Stomach (tissue), 4 donors: ENCODE measurements around the gene YWHAG.

Experiments used
- POLR2A ChIP-seq, 4 donors: fragments of 450-650 bp; IDR thresholded peaks; one replicate each; pipeline ENCODE4 v1.6.1; 2016; ENCODE audit warnings: antibody characterized with exemption in 4 of 4, control low read depth in 2 of 4, mild to moderate bottlenecking in 1 of 4, moderate library complexity in 1 of 4
- TF ChIP-seq, protein P1 (sequence below), 7 experiments: fragments of 450-650 bp in 4 of 7; fragments of 200-600 bp in 3 of 7; sonication (generic) in 3 of 7; IDR thresholded peaks; one replicate each; pipeline ENCODE4 v1.5.1; 2016 to 2019; ENCODE audit warnings: antibody characterized with exemption in 7 of 7, control low read depth in 2 of 7, mild to moderate bottlenecking in 1 of 7

- TF ChIP-seq, protein P1, sequence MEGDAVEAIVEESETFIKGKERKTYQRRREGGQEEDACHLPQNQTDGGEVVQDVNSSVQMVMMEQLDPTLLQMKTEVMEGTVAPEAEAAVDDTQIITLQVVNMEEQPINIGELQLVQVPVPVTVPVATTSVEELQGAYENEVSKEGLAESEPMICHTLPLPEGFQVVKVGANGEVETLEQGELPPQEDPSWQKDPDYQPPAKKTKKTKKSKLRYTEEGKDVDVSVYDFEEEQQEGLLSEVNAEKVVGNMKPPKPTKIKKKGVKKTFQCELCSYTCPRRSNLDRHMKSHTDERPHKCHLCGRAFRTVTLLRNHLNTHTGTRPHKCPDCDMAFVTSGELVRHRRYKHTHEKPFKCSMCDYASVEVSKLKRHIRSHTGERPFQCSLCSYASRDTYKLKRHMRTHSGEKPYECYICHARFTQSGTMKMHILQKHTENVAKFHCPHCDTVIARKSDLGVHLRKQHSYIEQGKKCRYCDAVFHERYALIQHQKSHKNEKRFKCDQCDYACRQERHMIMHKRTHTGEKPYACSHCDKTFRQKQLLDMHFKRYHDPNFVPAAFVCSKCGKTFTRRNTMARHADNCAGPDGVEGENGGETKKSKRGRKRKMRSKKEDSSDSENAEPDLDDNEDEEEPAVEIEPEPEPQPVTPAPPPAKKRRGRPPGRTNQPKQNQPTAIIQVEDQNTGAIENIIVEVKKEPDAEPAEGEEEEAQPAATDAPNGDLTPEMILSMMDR (IDR thresholded peaks at IDR 0.05), result no peak
- TF ChIP-seq POLR2A (IDR thresholded peaks at IDR 0.05), result no peak
Measured at GRCh38 chr7:76359978-76360638, 1.3 kb upstream of the YWHAG start.
